ENCODE results near the gene ALKBH3. TPM values are rescaled to one million over a fixed set of nuclear protein-coding genes. Genes with fewer than 3 reads are reported as not detected.

Gene ALKBH3
- total and polyA plus RNA-seq, 2 of the 13 experiments (the other 11 are each of a cell fraction or from before 2014, with no cell fraction given), result 17.8 to 36.1 TPM

- TF ChIP-seq ZBTB14 (CRISPR knock-in tag; IDR thresholded peaks at IDR 0.05) (no peak), SPEN (CRISPR knock-in tag; IDR thresholded peaks at IDR 0.05; ENCODE audit: low read depth) (no peak), HMG20B (CRISPR knock-in tag; conservative IDR thresholded peaks at IDR 0.05) (no peak), GABPB1 (CRISPR knock-in tag; IDR thresholded peaks at IDR 0.05) (peak; percentile 14; the same call in 1 of the 2 replicates)
Observed at GRCh38 chr11:43944761-43945311, 64.2 kb downstream of the ALKBH3 start (continued).

GRCh38 chr11:43947003-43947500 is 66.4 kb downstream of the ALKBH3 start:
- H4K20me1 ChIP-seq (ENCODE audit: insufficient read depth, low read length), result peaks cover 2% of the 10 kb centered on the region; the same call in 1 of the 2 replicates
- FAIRE-seq (peak; percentile 15), DNase-seq (ENCODE audit: low spot score) (peak; percentile 27), ATAC-seq (peak; percentile 39)
- H3K4me3 ChIP-seq (replicated peaks in 1 of 3; ENCODE audit: insufficient read depth in 1 of 3, low read depth in 2 of 3, low read length in 3 of 3), result no peak overlapping the region
- H2AFZ ChIP-seq (ENCODE audit: low read length), result no peak overlapping the region
- WGBS (ENCODE audit: low lambda C conversion rate), result 29% methylated on average over 6 of the region's 9 CpGs
- TF ChIP-seq BCLAF1 (IDR thresholded peaks at IDR 0.05) (no peak), CTCF (CRISPR knock-in tag; IDR thresholded peaks at IDR 0.05) (0 out of 2 replicates have a peak, but pooled peaks have one; percentile 15), USF2 (IDR thresholded peaks at IDR 0.05; ENCODE audit: low read depth, low read length) (peak; percentile 3; the same call in 1 of the 2 replicates), USF2 (CRISPR knock-in tag; IDR thresholded peaks at IDR 0.05; ENCODE audit: borderline replicate concordance) (no peak), KLF13 (CRISPR knock-in tag; IDR thresholded peaks at IDR 0.05) (no peak)
- in situ Hi-C loops (cut with HindIII; ENCODE audit: extremely low pct_ligation_motif_present, low pct_unique_long_range_greater_than_20kb) (no loop called here), intact Hi-C loops (cut with micrococcal nuclease; ENCODE audit: unreplicated experiment) (no loop called here)
- no peaks in the 10 kb centered on the region for H3K9me3 ChIP-seq (ENCODE audit: low read length)
- no peak overlapping the region for H3K9ac ChIP-seq (ENCODE audit: insufficient read depth, low read depth, low read length)
- H3K27ac ChIP-seq (ENCODE audit: extremely low read length, insufficient read depth, low read length), result no peak overlapping the region
- H3K4me1 ChIP-seq (ENCODE audit: insufficient read depth, low read length), result peaks cover 11% of the 10 kb centered on the region
- H3K36me3 ChIP-seq (replicated peaks in 1 of 2; ENCODE audit: control insufficient read depth in 1 of 2, insufficient read depth in 2 of 2, low read length in 2 of 2), result no peaks in the 10 kb centered on the region
- H3K27me3 ChIP-seq (ENCODE audit: control insufficient read depth in 1 of 2, insufficient read depth in 2 of 2, low read length in 2 of 2), result peaks cover 9 to 28% of the 10 kb centered on the region in 2 experiments
- no peaks in the 10 kb centered on the region for H3K79me2 ChIP-seq (ENCODE audit: insufficient read depth, low read length)
- BruUV-seq (replicated peaks), result no TSS peak
- no peak overlapping the region for H3K4me2 ChIP-seq (ENCODE audit: low read depth, low read length)
- ChIA-PET CTCF (ENCODE audit: low intra/inter-chr PET ratio, low total read pairs) (no interaction called here), POLR2A (no interaction called here)
